Neuronal stem cell (in vitro differentiated cells): Measurements from ENCODE around the gene LTBP1.

Experiments used
- DNase-seq: peaks from one replicate; pipeline ENCODE4 v3.0.0-alpha.2; 2013; ENCODE audit warnings: low spot score
- H2AFZ ChIP-seq: one replicate; pipeline ENCODE4 v1.6.1; 2013; ENCODE audit warnings: mild to moderate bottlenecking, low read length, inconsistent platforms
- H2AK5ac ChIP-seq: 2 replicates; pipeline ENCODE4 v1.6.1; 2013; ENCODE audit warnings: low read depth, mild to moderate bottlenecking, inconsistent platforms, low read length, moderate library complexity, mixed read lengths
- H2BK120ac ChIP-seq: 2 replicates; pipeline ENCODE4 v1.6.1; 2013; ENCODE audit warnings: low read depth, mild to moderate bottlenecking, inconsistent platforms, low read length, moderate library complexity, mixed read lengths
- H2BK12ac ChIP-seq: one replicate; pipeline ENCODE4 v1.6.1; 2013; ENCODE audit warnings: low read length, inconsistent platforms
- H2BK15ac ChIP-seq: 2 replicates; pipeline ENCODE4 v1.6.1; 2013; ENCODE audit warnings: mild to moderate bottlenecking, low read length, inconsistent platforms, mixed read lengths
- H2BK5ac ChIP-seq: one replicate; pipeline ENCODE4 v1.6.1; 2013; ENCODE audit warnings: inconsistent platforms, mild to moderate bottlenecking, low read length, moderate library complexity
- H3K14ac ChIP-seq: one replicate; pipeline ENCODE4 v1.6.1; 2013; ENCODE audit warnings: low read length, inconsistent platforms
- H3K18ac ChIP-seq: 2 replicates; pipeline ENCODE4 v1.6.1; 2013; ENCODE audit warnings: low read length, inconsistent platforms
- H3K23ac ChIP-seq: 2 replicates; pipeline ENCODE4 v1.6.1; 2013; ENCODE audit warnings: low read depth, mild to moderate bottlenecking, mixed read lengths, low read length, inconsistent platforms; ENCODE audit not compliant: poor library complexity
- H3K27ac ChIP-seq: replicated peaks from 3 replicates; pipeline ENCODE4 v1.5.1; 2013; ENCODE audit warnings: low read length, inconsistent platforms
- H3K27me3 ChIP-seq, 3 experiments: 2 replicates each; pipeline ENCODE4 v1.6.1; 2013; ENCODE audit warnings: low read length in 3 of 3, mild to moderate bottlenecking in 2 of 3, inconsistent platforms in 1 of 3, low read depth in 1 of 3, mixed read lengths in 1 of 3, moderate library complexity in 1 of 3; ENCODE audit not compliant: control insufficient read depth in 3 of 3, insufficient read depth in 3 of 3
- H3K36me3 ChIP-seq, 2 donors: replicated peaks in 1 of 2; 2 replicates each; pipeline ENCODE4 v1.6.1; 2013; ENCODE audit warnings: low read length in 2 of 2; ENCODE audit not compliant: control insufficient read depth in 2 of 2, insufficient read depth in 2 of 2
- H3K4ac ChIP-seq: 2 replicates; pipeline ENCODE4 v1.6.1; 2013; ENCODE audit warnings: inconsistent platforms, mild to moderate bottlenecking, low read length, moderate library complexity
- H3K4me1 ChIP-seq, 2 donors: 1 replicate in 1 of 2; 2 replicates in 1 of 2; pipeline ENCODE4 v1.6.1; 2013; ENCODE audit warnings: low read length in 2 of 2, low read depth in 1 of 2; ENCODE audit not compliant: control insufficient read depth in 2 of 2, insufficient read depth in 1 of 2
- H3K4me2 ChIP-seq: one replicate; pipeline ENCODE4 v1.6.1; 2013; ENCODE audit warnings: mild to moderate bottlenecking, low read length, inconsistent platforms; ENCODE audit not compliant: insufficient read depth, poor library complexity, severe bottlenecking
- H3K4me3 ChIP-seq, 2 donors: 2 replicates each; pipeline ENCODE4 v1.5.1; 2013; ENCODE audit warnings: low read length in 2 of 2, mild to moderate bottlenecking in 2 of 2, inconsistent platforms in 1 of 2, moderate library complexity in 1 of 2
- H3K79me1 ChIP-seq: one replicate; pipeline ENCODE4 v1.6.1; 2013; ENCODE audit warnings: low read depth, mild to moderate bottlenecking, inconsistent platforms, low read length, moderate library complexity
- H3K9ac ChIP-seq: one replicate; pipeline ENCODE4 v1.6.1; 2013; ENCODE audit warnings: mild to moderate bottlenecking, low read depth, low read length, inconsistent platforms; ENCODE audit not compliant: poor library complexity
- H3K9me3 ChIP-seq, 2 donors: replicated peaks in 1 of 2; 2 replicates each; pipeline versions ENCODE3 to v1.6.1; 2013; ENCODE audit warnings: low read length in 2 of 2, mild to moderate bottlenecking in 2 of 2, inconsistent platforms in 1 of 2, low read depth in 1 of 2, mixed read lengths in 1 of 2, moderate library complexity in 1 of 2; ENCODE audit not compliant: control insufficient read depth in 2 of 2, insufficient read depth in 1 of 2
- H4K8ac ChIP-seq: one replicate; pipeline ENCODE4 v1.6.1; 2013; ENCODE audit warnings: low read depth, mild to moderate bottlenecking, inconsistent platforms, low read length, moderate library complexity
- H4K91ac ChIP-seq: one replicate; pipeline ENCODE4 v1.6.1; 2013; ENCODE audit warnings: low read length, low read depth, mild to moderate bottlenecking, inconsistent platforms; ENCODE audit not compliant: poor library complexity
- WGBS, 2 donors: extraction: QIAGEN DNeasy Blood & Tissue Kit; methylation state at CpG; one replicate each; pipeline ENCODE4 v1.1.7; 2013; ENCODE audit warnings: missing lambda C conversion rate in 2 of 2, mixed read lengths in 1 of 2; ENCODE audit not compliant: insufficient read length in 2 of 2, insufficient replicate concordance in 1 of 2; ENCODE audit errors: extremely low coverage in 2 of 2; 5-methylcytosine and 5-hydroxymethylcytosine counted together

The LTBP1 gene

DNA sequence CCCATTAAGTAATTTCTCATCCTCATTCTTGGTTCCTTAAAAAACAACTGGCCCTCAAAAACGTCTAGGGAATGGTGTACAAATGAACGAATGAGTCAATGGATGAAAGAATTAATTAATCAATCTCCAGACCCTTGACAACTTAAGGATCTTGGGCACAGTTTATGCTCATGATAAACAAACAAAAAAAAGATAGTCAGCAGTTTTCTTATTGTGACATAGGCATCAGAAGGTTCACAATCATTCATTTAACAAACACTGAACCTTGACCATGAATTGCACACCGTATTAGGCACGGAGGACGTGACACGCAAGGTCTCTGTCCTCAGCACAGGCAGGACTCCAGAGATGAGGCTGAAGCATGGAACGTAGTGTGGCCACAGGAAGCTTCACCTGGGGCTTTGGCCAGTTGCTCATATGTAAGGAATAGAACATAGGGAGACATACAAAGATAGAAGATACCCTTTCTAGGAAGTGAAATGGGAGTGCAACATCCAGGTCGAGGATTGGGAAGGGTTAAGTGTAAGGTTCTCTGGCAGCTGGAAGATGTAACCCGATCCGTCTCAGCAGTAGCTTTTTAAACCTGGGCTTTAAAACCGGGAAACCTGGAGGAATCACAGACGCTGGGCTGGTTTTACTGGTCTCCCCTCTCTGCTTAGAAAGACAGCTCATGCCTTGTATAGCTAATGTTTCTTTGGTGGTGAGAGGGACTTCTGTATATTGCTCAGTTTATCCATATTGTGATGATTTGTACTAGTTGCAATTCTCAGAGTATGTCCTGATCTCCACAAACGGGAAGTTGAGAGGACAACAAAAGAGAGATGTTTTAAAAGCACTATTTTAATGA is 8.9 kb upstream of the LTBP1 start:
- Histone ChIP-seq H3K18ac (peak overlapping the region; percentile 13), H3K9me3 (no peaks in the 10 kb centered on the region), H3K23ac (no peak overlapping the region), H2BK120ac (no peak overlapping the region), H3K36me3 (no peaks in the 10 kb centered on the region), H3K4me2 (no peak overlapping the region), H2AFZ (peak overlapping the region; percentile 55), H2AK5ac (no peak overlapping the region), H3K4ac (no peak overlapping the region), H3K4me3 (no peak overlapping the region), H3K79me1 (no peaks in the 10 kb centered on the region), H2BK12ac (no peak overlapping the region), H2BK5ac (no peak overlapping the region), H3K14ac (no peak overlapping the region), H4K91ac (no peak overlapping the region), H3K27me3 (no peaks in the 10 kb centered on the region), H3K4me1 (peaks cover 7 to 11% of the 10 kb centered on the region in 2 donors), H2BK15ac (no peak overlapping the region), H3K9ac (no peak overlapping the region), H4K8ac (no peak overlapping the region), H3K27ac (no peak overlapping the region)
- no peak for DNase-seq
- no CpG with 5 or more reads among the region's 13 CpGs for WGBS, 2 donors

DNA sequence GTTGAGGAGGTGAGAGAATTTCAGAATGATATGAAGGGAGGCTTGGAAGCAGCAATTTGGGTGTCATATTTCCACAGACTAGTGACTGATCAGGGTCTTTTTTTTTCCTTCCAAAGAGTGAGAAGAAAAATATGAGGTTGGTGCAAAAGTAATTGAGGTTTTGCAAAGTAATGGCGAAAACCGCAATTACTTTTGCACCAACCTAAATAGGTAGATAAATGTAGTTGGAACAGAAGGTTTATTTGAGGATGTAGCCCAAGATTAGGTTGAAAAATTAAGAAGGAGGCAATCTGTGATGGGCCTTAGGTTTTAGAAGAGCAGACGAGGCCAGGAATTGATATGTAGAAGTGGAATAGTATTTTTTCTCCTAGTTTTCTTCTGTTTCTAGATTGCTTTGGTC is 7.8 kb upstream of the LTBP1 start:
- Histone ChIP-seq H2BK120ac (no peak overlapping the region), H3K4me3 (no peak overlapping the region), H4K8ac (no peak overlapping the region), H3K27me3 (no peaks in the 10 kb centered on the region), H4K91ac (no peak overlapping the region), H2AFZ (peak overlapping the region; percentile 55), H3K4me1 (peaks cover 7 to 11% of the 10 kb centered on the region in 2 donors), H3K4ac (no peak overlapping the region), H3K79me1 (no peaks in the 10 kb centered on the region), H2AK5ac (no peak overlapping the region), H2BK12ac (no peak overlapping the region), H3K36me3 (no peaks in the 10 kb centered on the region), H3K4me2 (no peak overlapping the region), H3K9ac (no peak overlapping the region), H2BK5ac (no peak overlapping the region), H3K18ac (no peak overlapping the region), H3K23ac (no peak overlapping the region), H3K27ac (no peak overlapping the region), H3K14ac (no peak overlapping the region), H2BK15ac (no peak overlapping the region), H3K9me3 (peaks cover 0 to under 1% of the 10 kb centered on the region in 2 donors)
- no CpG with 5 or more reads among the region's 3 CpGs for WGBS, 2 donors
- no peak for DNase-seq

DNA sequence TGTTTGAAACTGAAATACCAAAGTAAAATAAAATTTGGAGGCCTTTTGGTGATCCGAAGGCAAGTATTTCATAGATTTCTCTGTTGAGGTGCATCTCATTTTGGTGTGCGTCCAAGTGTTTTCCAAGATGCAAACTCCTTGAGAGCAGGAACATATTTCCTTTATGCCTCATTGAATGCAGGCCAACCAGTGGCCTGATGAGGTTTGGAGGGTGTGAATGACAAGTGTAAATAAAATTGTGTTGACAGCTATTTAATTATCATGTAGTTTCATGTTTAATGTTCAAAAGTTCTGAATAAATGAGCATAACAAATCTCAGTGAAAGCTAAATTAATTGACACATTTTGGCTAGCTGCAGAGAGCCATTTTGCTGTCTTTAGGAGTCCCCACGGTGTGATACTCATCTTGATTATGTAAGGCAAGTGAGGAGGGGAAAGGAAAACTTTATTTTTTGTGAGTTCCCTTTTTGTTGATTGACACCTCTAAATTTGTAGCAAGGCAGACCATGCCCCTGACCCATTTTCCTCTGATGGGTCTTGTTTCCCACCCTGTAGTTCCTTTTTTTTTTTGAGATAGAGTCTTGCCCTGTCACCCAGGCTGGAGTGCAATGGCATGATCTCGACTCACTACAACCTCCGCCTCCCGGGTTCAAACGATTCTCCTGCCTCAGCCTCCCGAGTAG is 6.3 kb upstream of the LTBP1 start:
- H4K8ac ChIP-seq = no peak overlapping the region
- no peak overlapping the region for H3K27ac ChIP-seq
- DNase-seq = no peak
- no peaks in the 10 kb centered on the region for H3K79me1 ChIP-seq
- no peak overlapping the region for H2BK120ac ChIP-seq
- no peak overlapping the region for H2BK12ac ChIP-seq
- no peak overlapping the region for H2BK5ac ChIP-seq
- no peak overlapping the region for H2AK5ac ChIP-seq
- H3K14ac ChIP-seq = no peak overlapping the region
- H3K9me3 ChIP-seq = peaks cover 0 to 6% of the 10 kb centered on the region in 2 donors
- H3K9ac ChIP-seq = no peak overlapping the region
- H3K27me3 ChIP-seq = no peaks in the 10 kb centered on the region
- H3K18ac ChIP-seq = no peak overlapping the region
- peaks cover 0 to 2% of the 10 kb centered on the region in 2 donors for H3K36me3 ChIP-seq
- WGBS, 2 donors = no CpG with 5 or more reads among the region's 8 CpGs
- H3K4me2 ChIP-seq = no peak overlapping the region
- no peak overlapping the region for H3K4ac ChIP-seq
- H2BK15ac ChIP-seq = no peak overlapping the region
- H3K4me3 ChIP-seq = no peak overlapping the region
- H2AFZ ChIP-seq = no peak overlapping the region
- H4K91ac ChIP-seq = no peak overlapping the region
- peaks cover 7 to 11% of the 10 kb centered on the region in 2 donors for H3K4me1 ChIP-seq
- H3K23ac ChIP-seq = no peak overlapping the region

DNA sequence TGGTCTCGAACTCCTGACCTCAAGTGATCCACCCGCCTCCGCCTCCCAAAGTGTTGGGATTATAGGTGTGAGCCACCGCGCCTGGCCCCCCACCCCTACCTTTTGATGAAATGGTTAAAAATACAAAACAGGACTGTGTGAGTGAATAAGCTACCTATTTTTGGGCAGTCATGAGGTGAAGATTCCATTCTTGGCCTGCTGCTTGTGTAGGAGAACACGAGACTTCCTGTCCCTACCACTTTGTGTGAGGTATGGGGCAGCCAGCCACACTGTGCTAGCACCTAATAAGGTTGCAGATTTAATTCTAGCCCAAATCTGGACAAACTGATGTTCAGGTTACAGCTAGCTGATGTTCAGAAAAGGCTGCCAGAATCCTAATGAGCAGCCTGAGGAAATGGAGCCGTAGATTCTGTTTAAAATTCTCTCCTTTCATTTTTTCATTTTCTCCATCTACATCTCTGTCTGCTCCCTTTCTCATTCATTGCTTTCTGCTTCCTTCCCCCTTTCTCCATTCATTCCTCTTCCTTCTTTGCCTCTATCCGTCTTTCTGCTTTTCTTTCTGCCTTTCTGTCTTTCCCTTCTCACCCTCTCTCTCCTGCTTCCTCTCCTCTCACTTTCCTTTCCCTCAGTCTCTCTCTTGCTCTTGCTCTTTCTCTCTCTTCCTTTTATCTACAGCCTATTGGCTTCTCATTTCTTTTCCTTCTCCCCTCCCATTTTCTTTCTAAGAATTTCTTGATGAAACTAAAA is 4.6 kb upstream of the LTBP1 start:
- WGBS, 2 donors = no CpG with 5 or more reads among the region's 8 CpGs

More for the DNA sequence above, 4.6 kb upstream of the LTBP1 start:
- Histone ChIP-seq H2BK12ac (no peak overlapping the region), H4K8ac (no peak overlapping the region), H3K4me2 (no peak overlapping the region), H3K18ac (no peak overlapping the region), H2BK5ac (no peak overlapping the region), H3K9ac (no peak overlapping the region), H3K79me1 (no peaks in the 10 kb centered on the region), H3K4ac (no peak overlapping the region), H3K4me1 (peaks cover 7 to 8% of the 10 kb centered on the region in 2 donors), H3K9me3 (peaks cover 0 to 7% of the 10 kb centered on the region in 2 donors), H3K36me3 (peaks cover 0 to 2% of the 10 kb centered on the region in 2 donors), H2AFZ (no peak overlapping the region), H3K27ac (no peak overlapping the region), H3K4me3 (no peak overlapping the region), H2BK15ac (no peak overlapping the region), H2AK5ac (no peak overlapping the region), H3K23ac (no peak overlapping the region), H4K91ac (no peak overlapping the region), H2BK120ac (no peak overlapping the region), H3K14ac (no peak overlapping the region), H3K27me3 (no peaks in the 10 kb centered on the region)
- DNase-seq = no peak
